ENCODE results near the gene MAPKAPK2. TPM values are rescaled to one million over a fixed set of nuclear protein-coding genes. Genes with fewer than 3 reads are reported as not detected.

MAPKAPK2 gene
- total RNA-seq, 1 experiment from 2014 or later: 96.8 TPM

DNA sequence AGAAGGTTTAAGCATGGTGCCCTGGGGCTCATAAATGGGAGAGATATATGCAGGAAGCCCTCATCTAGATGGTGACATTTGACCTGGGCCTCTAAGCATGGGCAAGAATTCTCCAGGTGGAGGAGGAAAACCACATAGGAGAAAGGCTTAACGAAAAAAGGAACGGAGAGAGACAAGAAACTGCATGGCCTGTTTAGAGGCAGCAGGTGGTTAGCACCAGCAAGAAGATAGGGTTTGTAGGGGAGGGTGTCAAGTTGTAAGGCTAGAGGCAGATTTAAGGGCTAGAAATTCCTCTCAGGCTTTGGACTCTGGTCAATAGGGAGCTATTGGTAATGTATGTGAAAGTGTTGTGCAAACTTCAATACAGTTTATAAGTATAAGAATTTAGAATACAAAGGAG lies 8.2 kb upstream of the MAPKAPK2 start:
- Histone ChIP-seq H3K36me3 (ENCODE audit: control insufficient read depth, insufficient read depth, low read length) (no peaks in the 10 kb centered on the region), H3K27me3 (replicated peaks; ENCODE audit: control insufficient read depth, insufficient read depth, low read length) (no peaks in the 10 kb centered on the region), H3K4me1 (peaks cover 38% of the 10 kb centered on the region), H3K4me3 (ENCODE audit: low read depth, low read length) (no peak overlapping the region), H3K9me3 (no peaks in the 10 kb centered on the region)
- TF ChIP-seq CTCF (IDR thresholded peaks at IDR 0.05; ENCODE audit: insufficient read depth in 1 of 2, low read depth in 1 of 2, low read length in 1 of 2, severe bottlenecking in 1 of 2, unreplicated experiment in 1 of 2): no peak
- ChIA-PET CTCF (no interaction called here), POLR2A (interaction anchor here (0.6 kb wide), 1 partner anchor 64 kb away, joined by 9 read pairs; the partner anchor contains the start of gene EIF2D)
- no peak for DNase-seq
- BruUV-seq (replicated peaks): no TSS peak
- intact Hi-C loops (cut with micrococcal nuclease; ENCODE audit: unreplicated experiment): no loop called here
- no peaks in the 10 kb centered on the region for H3K27me3 Mint-ChIP-seq (ENCODE audit: insufficient read depth, unreplicated experiment)
- H3K27ac Mint-ChIP-seq (ENCODE audit: unreplicated experiment): no peak overlapping the region
- no peak overlapping the region for H3K4me3 Mint-ChIP-seq (ENCODE audit: unreplicated experiment)
- H3K9me3 Mint-ChIP-seq (ENCODE audit: unreplicated experiment): no peaks in the 10 kb centered on the region
- peaks cover 25% of the 10 kb centered on the region for H3K4me1 Mint-ChIP-seq (ENCODE audit: low read depth, unreplicated experiment)
- H3K36me3 Mint-ChIP-seq (ENCODE audit: insufficient read depth, unreplicated experiment): peaks cover 5% of the 10 kb centered on the region

DNA sequence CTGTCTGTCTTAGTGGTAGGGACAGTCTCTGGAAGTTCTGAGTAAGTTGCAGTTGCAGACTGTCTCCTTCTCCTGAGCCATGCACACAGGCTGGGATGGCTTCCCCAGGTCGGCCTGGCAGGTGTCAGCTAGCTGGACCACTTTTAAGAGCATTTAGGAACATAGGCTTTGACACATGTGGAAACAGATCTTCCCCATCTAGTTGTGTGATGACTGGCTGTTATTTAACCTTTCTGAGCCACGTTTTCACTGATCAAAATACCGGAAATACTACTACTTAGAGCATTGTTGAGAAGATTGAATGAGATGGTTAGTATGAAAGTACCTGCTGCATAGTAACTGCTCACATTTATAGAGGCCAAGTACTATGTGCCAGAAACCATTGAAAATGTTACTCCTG lies 6.2 kb upstream of the MAPKAPK2 start:
- TF ChIP-seq CTCF (IDR thresholded peaks at IDR 0.05; ENCODE audit: insufficient read depth in 1 of 2, low read depth in 1 of 2, low read length in 1 of 2, severe bottlenecking in 1 of 2, unreplicated experiment in 1 of 2): no peak
- intact Hi-C loops (cut with micrococcal nuclease; ENCODE audit: unreplicated experiment): no loop called here
- Histone ChIP-seq H3K36me3 (ENCODE audit: control insufficient read depth, insufficient read depth, low read length) (no peaks in the 10 kb centered on the region), H3K27me3 (replicated peaks; ENCODE audit: control insufficient read depth, insufficient read depth, low read length) (no peaks in the 10 kb centered on the region), H3K9me3 (no peaks in the 10 kb centered on the region), H3K4me1 (peaks cover 32% of the 10 kb centered on the region), H3K4me3 (ENCODE audit: low read depth, low read length) (no peak overlapping the region)
- BruUV-seq (replicated peaks): no TSS peak
- Mint-ChIP-seq H3K36me3 (ENCODE audit: insufficient read depth, unreplicated experiment) (peaks cover 5% of the 10 kb centered on the region), H3K4me1 (ENCODE audit: low read depth, unreplicated experiment) (peaks cover 33% of the 10 kb centered on the region), H3K4me3 (ENCODE audit: unreplicated experiment) (no peak overlapping the region), H3K27ac (ENCODE audit: unreplicated experiment) (no peak overlapping the region), H3K27me3 (ENCODE audit: insufficient read depth, unreplicated experiment) (no peaks in the 10 kb centered on the region), H3K9me3 (ENCODE audit: unreplicated experiment) (no peaks in the 10 kb centered on the region)
- CTCF ChIA-PET: no interaction called here
- POLR2A ChIA-PET: no interaction called here
- DNase-seq: no peak

DNA sequence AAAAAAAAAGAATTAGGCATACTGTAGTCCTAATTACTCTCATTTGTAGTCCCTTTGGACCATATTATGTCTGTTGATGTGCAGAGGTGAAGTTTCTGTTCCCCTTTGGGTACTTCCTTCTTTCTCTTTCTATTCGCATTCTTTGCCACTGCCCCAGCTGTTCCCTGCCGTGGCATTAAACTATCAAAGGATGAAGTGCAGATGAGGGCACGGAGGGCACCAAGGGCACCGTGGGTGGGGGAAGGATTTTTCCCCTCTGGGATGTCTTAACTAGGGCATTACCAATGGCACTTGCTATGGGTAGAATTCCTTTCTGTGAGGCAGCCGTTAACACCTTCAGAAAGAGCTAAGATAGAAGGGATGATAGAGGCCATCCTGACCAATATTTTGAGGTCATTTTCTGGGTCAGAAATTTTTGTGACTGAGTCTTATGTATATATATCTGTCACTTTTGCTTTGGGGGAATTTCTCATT lies 4.9 kb upstream of the MAPKAPK2 start:
- Histone ChIP-seq H3K9me3 (no peaks in the 10 kb centered on the region), H3K27me3 (replicated peaks; ENCODE audit: control insufficient read depth, insufficient read depth, low read length) (no peaks in the 10 kb centered on the region), H3K4me1 (peaks cover 24% of the 10 kb centered on the region), H3K36me3 (ENCODE audit: control insufficient read depth, insufficient read depth, low read length) (no peaks in the 10 kb centered on the region), H3K4me3 (ENCODE audit: low read depth, low read length) (no peak overlapping the region)
- Mint-ChIP-seq H3K9me3 (ENCODE audit: unreplicated experiment) (no peaks in the 10 kb centered on the region), H3K27ac (ENCODE audit: unreplicated experiment) (no peak overlapping the region), H3K36me3 (ENCODE audit: insufficient read depth, unreplicated experiment) (peaks cover 7% of the 10 kb centered on the region), H3K27me3 (ENCODE audit: insufficient read depth, unreplicated experiment) (no peaks in the 10 kb centered on the region), H3K4me1 (ENCODE audit: low read depth, unreplicated experiment) (peaks cover 28% of the 10 kb centered on the region), H3K4me3 (ENCODE audit: unreplicated experiment) (no peak overlapping the region)
- POLR2A ChIA-PET: no interaction called here
- BruUV-seq (replicated peaks): no TSS peak
- no peak for TF ChIP-seq CTCF (IDR thresholded peaks at IDR 0.05; ENCODE audit: insufficient read depth in 1 of 2, low read depth in 1 of 2, low read length in 1 of 2, severe bottlenecking in 1 of 2, unreplicated experiment in 1 of 2)
- CTCF ChIA-PET: no interaction called here
- no peak for DNase-seq
- intact Hi-C loops (cut with micrococcal nuclease; ENCODE audit: unreplicated experiment): no loop called here
